H1 (cell line): Measurements from ENCODE around the gene SCAMP3. TPM values are rescaled to one million over a fixed set of nuclear protein-coding genes. Genes with fewer than 3 reads are reported as not detected.

Experiments used
- BACH1 ChIP-seq: IDR thresholded peaks from 2 replicates; pipeline ENCODE4 v1.6.1; 2012; ENCODE audit warnings: low read length, improper control_type of control experiment
- BRCA1 ChIP-seq: IDR thresholded peaks from 2 replicates; pipeline ENCODE4 v1.6.1; 2012; ENCODE audit warnings: low read depth, low read length, improper control_type of control experiment
- CTBP2 ChIP-seq: IDR thresholded peaks from 2 replicates; pipeline ENCODE4 v1.7.0; 2011; ENCODE audit warnings: borderline replicate concordance, mild to moderate bottlenecking, moderate library complexity, mixed read lengths, low read length; ENCODE audit not compliant: insufficient read depth, insufficient read length
- NANOG ChIP-seq: IDR thresholded peaks from 2 replicates; pipeline ENCODE4 v1.6.1; 2011; ENCODE audit warnings: low read length, low read depth, mild to moderate bottlenecking, inconsistent platforms; ENCODE audit not compliant: insufficient read depth, poor library complexity, severe bottlenecking
- RNF2 ChIP-seq: fragments of 200-900, 300-1000 bp; sonication (generic); IDR thresholded peaks from 2 replicates; pipeline ENCODE4 v1.7.1; 2016; ENCODE audit warnings: borderline replicate concordance, low read depth, mild to moderate bottlenecking, antibody characterized with exemption, low read length; ENCODE audit not compliant: poor library complexity, severe bottlenecking; ENCODE audit errors: missing control alignments
- polyA plus RNA-seq, 7 experiments: library from polyadenylated mRNA; depleted of rRNA in 3 of 7; stranded (reverse) in 5 of 7; unstranded in 2 of 7; fragments of >200 nt in 5 of 7; fragments of 200-250 nt in 2 of 7; gene quantifications; 1 replicate in 5 of 7; 2 replicates in 1 of 7; 4 replicates in 1 of 7; pipeline versions ENCODE4 v1.2.1 to v1.2.3, GENCODE V29; 2011 to 2013; ENCODE audit warnings: missing spikeins in 2 of 7, mixed read lengths in 2 of 7
- total RNA-seq: library from RNA; stranded (reverse); fragmentation: NEBNext Ultra II Directional; extraction: Animal tissue kit (Norgen Biotek cat#: 25700); gene quantifications from 2 replicates; pipeline ENCODE4 v1.2.1, GENCODE V29; 2021
- TF ChIP-seq, protein P1 (sequence below): IDR thresholded peaks from 2 replicates; pipeline ENCODE4 v1.6.1; 2012; ENCODE audit warnings: inconsistent platforms
- TF ChIP-seq, protein P2 (sequence below): IDR thresholded peaks from 2 replicates; pipeline ENCODE4 v1.6.1; 2012; ENCODE audit warnings: inconsistent platforms

The SCAMP3 gene
- total and polyA plus RNA-seq, 2 of the 8 experiments (the other 6 are each of a cell fraction or from before 2014, with no cell fraction given) = 48.9 to 143 TPM

DNA sequence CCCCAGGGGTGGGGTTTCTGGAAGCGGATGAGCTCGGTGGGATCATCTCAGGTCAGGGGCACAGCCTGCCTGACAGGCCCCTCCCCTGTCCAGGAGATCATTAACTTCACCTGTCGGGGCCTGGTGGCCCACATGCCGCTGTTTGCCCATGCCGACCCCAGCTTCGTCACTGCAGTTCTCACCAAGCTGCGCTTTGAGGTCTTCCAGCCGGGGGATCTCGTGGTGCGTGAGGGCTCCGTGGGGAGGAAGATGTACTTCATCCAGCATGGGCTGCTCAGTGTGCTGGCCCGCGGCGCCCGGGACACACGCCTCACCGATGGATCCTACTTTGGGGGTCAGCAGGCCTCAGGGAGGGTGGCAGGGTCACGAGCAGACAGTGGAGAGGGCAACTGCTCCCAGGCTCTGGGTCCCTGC lies 23.5 kb upstream of the SCAMP3 start (continued):
- TF ChIP-seq, protein P1, sequence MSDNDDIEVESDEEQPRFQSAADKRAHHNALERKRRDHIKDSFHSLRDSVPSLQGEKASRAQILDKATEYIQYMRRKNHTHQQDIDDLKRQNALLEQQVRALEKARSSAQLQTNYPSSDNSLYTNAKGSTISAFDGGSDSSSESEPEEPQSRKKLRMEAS = no peak
- no peak for TF ChIP-seq BRCA1
- no peak for TF ChIP-seq RNF2
- no peak for TF ChIP-seq CTBP2
- TF ChIP-seq BACH1 = no peak
- TF ChIP-seq, protein P2, sequence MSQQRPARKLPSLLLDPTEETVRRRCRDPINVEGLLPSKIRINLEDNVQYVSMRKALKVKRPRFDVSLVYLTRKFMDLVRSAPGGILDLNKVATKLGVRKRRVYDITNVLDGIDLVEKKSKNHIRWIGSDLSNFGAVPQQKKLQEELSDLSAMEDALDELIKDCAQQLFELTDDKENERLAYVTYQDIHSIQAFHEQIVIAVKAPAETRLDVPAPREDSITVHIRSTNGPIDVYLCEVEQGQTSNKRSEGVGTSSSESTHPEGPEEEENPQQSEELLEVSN = no peak
- no peak for TF ChIP-seq NANOG
